ENCODE results near the gene TBC1D2B.
"Not testable (repeated sequence)": the region's sequence is repeated elsewhere in the genome, so short reads cannot be mapped to it uniquely, and the experiment has no call there.

The TBC1D2B gene

DNA sequence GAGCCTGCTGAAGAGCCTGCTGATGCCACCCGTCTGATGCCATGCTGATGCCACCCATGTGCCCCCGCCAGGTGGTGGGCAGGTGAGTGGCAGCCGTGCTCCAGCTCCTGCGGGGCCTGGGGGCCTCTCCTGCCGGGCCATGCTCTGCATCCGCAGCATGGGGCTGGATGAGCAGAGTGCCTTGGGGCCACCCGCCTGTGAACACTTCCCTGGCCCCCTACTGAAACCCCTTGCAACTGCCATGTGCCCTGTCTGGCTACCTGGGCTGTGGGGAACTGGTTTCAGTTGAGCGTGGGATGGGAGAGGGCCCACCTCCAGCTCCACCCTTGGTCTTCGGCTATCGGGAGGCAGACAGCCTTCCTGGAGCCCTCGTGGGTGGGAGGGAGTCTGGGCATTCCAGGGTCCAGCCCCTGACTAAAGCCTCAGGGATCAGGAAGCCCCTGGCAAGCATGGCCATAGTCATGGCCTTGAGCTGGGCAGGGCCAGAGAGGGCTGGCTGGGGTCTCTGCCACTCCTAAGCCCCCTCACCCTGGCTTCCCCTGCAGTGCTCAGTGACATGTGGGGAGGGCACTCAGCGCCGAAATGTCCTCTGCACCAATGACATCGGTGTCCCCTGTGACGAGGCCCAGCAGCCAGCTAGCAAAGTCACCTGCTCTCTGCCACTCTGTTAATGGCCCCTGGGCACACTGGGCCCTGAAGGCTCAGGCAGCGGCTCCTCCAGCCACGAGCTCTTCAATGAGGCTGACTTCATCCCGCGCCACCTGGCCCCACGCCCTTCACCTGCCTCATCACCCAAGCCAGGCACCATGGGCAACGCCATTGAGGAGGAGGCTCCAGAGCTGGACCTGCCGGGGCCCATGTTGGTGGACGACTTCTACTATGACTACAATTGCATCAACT, 92.2 kb downstream of the TBC1D2B start:
- DNase-seq: no peak

DNA sequence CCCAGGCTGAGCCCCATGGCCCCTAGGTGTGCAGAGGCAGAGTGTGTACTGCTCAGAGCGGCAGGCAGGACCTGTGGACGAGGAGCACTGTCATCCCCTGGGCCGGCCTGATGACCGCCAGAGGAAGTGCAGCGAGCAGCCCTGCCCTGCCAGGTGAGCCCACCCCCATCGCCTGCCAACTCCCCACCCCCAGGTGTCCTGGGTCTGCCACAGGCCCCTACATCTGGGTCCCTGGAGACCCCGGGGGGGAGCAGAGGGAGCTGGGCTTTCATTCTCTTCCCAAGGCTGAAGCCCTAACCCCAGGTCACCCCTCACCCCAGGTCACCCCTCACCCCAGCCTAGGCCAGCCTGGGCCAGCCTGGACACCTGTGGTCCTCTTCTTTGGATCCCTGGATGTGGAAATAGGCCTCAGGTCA, 93.1 kb downstream of the TBC1D2B start:
- DNase-seq: no peak

DNA sequence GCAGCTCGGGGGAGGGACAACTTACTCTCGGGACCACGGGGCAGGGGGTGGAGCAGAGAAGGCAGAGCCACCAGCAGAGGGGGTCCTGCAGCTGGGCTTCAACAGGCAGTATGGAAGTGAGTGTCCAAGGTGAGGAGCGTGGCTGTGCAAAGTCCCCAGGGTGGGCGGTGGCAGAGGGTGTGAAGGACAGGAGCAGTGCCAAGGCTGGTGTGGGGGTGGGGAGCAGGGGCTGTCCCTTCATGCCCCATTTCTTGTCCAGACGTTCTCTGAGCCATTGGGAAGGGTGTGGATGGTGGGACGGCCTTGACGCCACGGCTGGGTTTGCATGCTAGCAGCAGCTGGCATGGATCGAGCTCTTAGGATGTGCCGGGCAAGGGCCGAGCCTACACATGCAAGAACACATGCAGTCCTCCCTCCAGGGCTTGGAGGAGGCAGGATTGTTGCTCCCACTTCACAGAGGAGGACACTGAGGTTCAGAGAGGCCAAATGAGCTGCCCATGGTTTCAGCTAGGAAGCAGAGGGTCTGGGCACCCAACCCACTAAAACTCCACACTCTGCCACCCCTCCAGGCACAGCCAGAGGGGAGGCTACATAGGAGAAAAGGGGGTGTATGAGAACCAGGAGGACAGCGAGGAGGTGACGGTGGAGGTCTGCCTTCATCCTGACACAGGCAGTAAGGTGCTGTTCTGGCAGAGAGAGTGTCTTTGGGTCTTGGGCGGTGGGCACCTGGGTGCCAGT, 93.6 kb downstream of the TBC1D2B start:
- DNase-seq: peak; percentile 13

DNA sequence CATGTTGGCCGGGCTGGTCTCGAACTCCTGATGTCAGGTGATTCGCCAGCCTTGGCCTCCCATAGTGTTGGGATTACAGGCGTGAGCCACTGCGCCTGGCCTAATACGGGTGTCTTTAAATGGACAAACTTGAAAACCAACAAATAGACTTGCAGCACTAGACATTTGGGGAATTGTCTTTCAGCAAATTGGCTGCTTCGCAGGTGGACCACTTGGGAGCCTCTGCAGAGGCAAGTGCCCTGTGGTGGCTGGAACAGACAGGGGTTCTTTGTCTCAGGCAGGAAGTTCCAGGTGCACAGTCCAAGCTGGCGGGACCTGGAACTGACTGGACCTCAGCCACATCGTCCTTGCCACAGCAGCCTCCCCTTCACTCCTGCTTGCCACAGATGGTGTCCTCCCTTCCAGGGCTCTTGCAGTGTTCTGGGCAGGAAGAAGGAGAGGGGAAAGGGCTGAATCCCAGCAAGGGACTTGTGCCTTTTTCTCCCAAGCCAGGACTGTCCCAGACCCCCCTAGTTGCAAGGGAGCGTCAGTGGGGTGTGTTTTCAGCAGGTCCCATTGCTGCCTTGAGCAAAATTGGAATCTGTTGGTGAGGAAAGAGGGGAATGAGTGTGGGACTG, 94.3 kb downstream of the TBC1D2B start:
- DNase-seq: no peak

DNA sequence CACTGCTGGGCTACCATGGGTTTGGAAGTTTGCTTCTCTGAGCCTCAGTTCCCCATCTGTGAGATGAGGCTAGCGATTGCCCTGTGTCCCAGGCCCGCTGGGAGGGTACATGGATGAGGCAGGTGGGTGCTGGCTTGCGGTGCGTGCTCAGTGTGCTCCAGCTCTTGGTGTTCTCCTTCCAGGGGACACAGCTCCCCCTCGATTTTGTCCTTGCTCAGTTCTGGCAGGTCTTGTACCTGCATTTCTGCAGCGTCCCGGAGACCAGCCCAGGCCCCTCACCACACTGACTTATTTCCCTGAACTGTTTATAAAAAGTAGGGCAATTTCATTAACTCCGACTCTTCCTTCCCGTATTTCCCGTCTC, 95.4 kb downstream of the TBC1D2B start:
- no peak for DNase-seq

DNA sequence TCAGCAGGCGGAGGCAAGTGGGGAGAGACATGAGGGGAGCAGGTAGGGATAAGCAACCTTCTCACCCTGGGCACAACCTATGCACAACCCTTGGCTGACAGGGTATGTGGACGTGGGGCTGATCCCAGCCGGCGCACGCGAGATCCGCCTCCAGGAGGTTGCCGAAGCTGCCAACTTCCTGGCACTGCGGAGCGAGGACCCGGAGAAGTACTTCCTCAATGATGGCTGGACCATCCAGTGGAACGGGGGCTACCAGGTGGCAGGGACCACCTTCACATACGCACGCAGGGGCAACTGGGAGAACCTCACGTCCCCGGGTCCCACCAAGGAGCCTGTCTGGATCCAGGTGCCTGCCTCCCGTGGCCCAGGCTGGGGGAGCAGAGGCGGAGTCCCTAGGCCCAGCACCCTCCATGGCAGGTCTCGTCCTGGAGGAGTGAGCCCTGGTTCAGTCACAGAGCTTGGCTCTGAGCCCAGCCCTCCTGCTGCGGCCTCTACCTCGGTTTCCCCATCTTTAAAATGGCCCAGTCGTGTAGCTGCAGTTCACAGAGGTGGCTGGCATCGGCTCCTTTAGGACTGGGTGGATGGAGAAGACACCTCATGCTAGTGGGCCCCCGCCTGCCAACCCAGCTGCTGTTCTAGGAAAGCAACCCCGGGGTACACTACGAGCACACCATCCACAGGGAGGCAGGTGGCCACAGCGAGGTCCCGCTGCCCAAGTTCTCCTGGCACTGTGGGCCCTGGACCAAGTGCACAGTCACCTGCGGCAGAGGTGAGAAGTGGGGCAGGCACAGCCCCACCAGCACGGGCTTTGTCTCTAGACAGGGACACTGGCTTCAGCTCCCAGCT, 96.0 kb downstream of the TBC1D2B start:
- DNase-seq: no peak

DNA sequence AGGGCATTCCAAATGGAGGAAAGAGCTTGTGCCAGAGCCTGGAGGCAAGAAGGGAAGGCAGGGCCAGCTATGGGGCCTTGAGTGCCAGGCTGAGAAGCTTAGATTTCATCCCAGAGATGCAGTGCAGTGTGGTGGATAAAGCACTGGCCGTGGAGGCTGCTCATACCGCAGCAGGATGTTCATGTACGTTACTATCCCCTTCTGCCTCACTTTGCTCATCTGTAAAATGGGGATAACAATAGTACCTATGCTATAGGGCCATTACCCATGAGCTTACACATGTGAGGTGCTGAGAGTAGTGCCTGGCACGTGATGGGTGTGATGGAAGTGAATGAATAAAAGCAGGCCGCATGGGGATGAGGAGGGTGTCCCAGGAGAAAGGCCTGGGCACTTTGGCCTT, 96.8 kb downstream of the TBC1D2B start:
- not testable (repeated sequence) for DNase-seq

DNA sequence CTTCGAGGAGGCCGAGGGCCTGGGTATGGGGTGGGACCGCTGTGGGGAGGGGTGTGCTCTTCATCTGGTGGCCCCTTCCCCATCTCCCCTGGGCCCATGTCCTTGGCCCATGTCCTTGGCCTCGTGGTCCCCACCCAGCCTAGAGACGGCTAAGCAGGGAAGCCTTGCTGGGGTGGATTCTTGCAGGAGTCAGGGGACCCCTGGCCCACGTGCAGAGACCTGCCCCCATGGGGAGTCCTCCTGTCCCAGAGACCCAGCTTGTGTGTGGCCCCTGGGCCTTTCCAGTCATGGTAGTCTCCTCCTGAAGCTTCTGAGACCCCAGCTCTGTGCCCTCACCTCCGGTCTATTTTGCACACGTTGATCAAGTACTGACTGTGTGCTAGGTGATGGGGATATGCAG, 97.4 kb downstream of the TBC1D2B start:
- no peak for DNase-seq

DNA sequence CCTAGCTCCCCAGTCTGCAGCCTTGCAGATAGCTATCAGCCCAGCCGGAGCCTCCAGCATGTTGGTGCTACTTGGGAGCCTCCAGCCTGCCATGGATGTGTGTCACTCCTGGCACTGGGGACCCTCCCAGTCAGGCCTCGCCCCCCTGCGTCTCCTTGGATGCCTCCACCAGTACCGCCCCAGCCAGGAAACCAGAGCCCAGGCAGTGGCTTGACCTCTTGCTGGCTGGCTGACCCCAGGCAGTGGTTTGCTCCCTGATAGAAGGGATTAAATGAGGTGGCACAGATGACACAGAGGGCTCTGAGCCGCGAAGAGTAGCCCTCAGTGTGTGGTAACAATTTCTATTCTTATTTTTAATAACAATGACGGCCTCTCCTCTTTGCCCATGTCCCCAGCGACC, 98.4 kb downstream of the TBC1D2B start:
- DNase-seq: not testable (repeated sequence)

DNA sequence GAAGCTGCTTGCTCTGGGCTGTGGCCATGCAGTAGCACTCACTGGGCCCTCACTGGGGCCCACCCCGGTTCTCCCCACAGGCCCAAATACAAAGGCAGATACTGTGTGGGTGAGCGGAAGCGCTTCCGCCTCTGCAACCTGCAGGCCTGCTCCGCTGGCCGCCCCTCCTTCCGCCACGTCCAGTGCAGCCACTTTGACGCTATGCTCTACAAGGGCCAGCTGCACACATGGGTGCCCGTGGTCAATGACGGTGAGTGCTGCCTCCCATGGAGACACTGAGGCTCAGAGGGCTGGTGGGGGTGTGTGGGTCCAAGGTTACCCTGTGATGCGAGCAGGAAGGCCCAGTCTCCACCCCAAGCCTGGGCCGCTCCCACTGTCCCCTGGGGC, 98.8 kb downstream of the TBC1D2B start:
- DNase-seq: not testable (repeated sequence)

DNA sequence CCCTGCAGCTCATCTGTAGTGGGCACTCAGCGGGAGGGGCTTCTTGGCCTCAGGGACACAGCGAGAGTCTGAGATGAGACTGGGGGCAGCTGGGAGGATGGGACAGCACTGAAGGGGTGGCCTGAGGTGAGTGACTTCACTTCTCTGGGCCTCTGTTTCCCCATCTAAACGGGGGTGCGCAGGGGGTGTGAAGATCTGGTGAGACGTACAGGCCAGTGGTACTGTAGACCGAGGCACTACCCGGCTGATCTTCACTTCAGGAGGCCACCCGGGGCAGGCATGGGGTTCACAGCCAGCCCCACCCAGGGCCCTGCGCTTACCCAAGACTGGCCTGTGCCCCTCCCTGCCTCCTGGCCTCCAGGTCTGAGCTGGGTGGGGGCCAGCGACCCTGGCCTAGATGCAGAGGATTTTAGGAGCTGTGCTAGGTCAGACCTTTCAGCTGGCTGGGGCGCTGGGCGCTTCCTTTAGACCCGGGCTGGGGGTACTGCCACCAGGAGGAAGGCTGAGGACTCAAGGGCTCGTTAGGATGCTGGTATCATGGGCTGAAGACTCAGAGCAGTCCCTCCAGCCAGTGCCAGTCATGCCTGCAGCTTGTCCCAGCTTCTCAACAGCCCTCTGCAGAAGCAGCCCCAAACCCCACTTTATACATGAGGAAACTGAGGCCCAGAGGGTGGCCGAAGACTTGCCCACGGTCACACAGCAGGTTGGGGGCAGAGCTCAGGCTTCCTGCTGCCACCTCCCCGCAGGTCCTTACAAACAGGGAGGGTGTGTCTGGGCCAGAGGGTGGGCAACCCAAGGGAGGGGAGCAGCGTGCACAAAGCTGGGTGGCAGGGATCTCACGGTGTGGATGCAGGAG, 99.4 kb downstream of the TBC1D2B start:
- DNase-seq: not testable (repeated sequence)

DNA sequence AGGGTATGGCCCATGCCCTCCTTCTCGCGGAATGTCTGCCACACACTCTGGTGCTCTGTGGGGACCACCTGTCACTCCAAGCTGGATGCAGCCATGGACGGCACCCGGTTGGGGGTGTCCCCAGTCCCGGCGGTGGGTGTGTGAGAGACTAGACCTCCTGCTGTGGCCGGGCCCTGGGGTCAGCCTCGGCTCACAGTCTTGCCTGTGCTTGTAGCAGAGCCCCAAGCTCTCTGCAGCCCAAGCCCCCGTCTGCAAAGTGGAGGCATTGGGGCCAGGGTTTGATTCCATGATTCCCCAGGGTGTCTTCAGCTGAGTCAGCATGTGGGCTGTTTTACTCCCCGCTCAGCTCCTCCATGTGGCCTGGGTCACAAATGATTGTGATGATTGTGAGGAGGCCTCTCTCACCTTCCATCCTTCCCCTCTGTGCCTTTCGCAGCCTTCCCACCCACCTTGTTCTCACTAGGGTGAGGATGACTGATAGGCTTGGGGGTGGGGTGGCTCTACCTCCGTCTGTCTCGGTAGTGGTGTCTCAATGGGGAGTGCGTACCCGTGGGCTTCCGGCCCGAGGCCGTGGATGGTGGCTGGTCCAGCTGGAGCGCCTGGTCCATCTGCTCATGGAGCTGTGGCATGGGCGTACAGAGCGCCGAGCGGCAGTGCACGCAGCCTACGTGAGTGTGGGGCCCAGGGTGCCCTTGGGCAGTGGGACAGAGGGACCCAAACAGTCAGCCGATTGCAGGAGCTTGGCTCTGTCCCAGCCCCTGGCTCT, 100.6 kb downstream of the TBC1D2B start:
- not testable (repeated sequence) for DNase-seq

DNA sequence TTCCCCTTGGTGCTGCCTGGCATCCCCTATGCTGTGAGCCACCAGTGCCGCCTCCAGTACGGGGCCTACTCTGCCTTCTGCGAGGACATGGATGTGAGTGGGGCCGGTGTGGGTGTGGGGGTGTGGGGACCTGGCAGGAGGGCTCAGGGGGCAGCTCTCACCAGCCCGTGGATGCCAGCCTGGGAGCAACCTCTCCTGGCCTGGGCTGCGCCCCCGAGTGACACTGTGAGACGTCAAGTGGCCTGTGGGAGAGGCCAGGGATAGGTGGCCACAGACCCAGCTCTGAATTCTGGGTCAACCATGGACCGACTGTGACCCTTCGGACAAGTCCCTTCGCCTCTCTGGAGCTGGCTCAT, 101.4 kb downstream of the TBC1D2B start:
- DNase-seq: not testable (repeated sequence)

DNA sequence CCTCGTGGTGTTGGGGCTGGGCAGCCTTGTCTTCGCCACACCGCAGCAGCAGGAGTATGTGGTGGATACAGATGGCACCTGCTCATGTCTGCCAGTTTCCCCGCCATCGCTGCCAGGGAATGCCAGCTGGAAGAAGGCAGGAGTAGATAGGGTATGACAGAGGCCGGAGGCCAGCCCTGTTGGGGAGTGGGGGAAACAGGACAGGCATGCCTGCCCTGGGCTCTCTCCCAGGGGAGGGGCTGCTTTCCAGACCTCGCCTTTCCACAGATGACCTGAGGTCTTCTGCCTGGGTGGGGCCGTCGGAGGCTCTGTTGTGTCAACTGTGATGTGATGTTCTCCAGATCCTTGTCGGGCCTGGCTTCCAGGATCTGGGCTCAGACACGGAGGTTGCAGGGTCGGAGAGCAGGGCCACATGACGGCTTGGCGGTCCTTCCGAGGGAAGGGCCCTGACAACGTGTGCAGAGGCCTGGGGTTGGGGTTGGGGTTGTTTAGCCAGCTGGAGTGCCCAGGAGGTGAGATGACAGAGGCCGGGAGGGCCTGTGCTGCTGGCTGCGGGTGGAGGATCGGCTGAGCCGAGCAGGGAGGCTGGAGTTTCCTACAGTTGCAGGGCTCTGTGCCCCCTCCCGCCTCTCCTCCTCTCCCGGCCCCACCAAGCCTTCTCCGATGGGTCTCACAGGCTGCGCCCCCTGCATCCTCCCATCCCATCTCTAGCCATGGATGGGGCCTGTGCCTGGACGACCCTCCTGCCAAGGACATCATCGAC, 102.0 kb downstream of the TBC1D2B start:
- no peak for DNase-seq

DNA sequence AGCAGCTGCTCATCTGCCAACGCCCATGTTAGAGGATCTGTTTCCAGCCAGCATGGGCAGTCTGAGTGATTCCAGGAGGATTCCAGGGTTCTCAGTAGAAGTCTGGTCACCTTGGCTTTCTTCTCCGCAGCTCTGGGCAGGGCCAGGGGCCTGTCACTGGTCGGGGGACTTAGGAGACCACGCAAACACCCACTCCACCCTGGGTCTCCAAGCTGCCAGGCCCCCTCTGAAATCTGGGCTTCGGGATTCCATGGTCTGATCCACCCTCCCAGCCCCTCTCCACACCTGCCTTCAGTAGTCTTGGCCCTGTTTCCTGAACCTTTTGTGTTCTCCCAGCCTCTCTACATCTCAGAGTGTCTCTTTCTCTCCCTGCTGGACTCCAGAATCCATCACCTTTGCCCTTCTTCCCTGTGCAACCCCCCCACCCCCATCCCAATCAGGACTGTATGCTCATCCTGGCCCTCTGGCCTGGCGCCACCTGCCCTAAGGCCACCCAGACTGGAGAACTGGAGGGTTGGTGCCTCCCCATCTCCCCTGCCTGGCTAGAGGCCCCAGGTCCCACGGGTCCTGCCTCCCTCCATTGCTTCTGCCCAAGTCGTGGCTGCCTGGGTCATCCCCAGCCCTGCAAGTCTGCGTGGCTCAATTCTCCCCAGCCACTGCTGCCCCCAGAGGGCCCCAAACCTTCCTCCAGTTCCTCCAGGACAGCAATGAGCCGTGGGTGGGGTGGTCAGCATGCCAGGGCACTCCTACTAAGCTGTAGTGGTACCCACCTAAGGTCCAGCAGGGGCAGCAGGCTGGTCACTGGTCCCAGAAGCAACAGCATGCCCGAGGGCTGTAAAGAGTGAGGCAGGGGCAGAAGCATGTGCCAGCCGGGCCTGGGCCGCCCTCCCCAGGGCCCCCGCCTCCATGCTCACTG, 102.8 kb downstream of the TBC1D2B start:
- DNase-seq: no peak

DNA sequence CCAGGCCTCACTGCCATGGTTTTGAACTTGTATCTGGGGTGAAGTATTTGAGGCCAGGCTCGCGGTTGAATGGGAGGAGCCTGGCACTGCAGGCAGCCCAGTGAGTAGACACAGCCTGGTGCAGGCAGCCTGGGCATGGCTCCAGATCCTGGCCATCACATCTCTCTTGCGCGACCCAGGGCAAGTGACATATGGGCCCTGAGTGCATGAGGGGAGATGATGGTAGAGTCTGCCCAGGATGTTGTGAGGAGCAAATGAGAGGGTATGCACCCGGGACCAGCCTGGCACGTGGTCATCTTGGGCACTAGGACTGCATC, 103.5 kb downstream of the TBC1D2B start:
- no peak for DNase-seq

DNA sequence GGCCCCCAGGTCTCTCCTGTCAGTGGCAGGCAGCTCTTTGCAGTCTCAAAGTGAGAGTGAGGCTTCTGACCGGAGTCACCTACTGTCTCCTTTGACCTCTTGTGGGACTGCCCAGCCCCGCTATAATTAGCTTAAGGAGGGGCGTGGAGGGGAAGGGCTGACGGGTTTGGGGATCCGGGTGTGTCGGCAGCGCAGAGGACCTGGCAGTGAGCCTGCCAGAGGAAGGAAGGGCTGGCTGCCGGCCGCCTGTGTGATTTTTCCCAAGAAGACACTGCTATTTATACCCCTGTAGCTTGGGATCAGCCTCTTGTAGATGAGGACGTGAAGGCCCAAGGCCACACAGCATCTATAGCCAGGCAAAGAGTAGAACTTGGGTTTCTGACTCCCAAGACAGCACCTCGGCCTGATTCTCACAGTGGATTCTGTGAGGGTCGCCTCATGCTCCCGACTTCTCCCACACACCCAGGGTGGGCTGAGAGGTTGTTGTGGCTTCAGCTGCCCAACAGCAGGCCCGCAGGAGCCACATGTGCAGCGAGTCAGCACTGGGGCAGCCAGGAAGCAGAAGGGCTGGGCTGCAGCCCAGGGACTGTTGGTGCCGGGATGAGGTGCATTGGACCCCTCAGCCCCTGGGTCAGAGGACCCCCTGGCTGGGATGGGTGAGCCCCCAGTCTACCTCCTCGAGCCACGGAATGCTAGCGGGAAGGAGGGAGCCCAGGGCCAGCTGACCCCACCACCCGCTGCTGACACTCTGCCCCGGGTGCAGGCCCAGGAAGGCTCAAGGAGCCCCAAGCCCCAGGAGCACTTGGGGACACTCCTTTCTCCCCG, 104.0 kb downstream of the TBC1D2B start:
- DNase-seq: not testable (repeated sequence)

DNA sequence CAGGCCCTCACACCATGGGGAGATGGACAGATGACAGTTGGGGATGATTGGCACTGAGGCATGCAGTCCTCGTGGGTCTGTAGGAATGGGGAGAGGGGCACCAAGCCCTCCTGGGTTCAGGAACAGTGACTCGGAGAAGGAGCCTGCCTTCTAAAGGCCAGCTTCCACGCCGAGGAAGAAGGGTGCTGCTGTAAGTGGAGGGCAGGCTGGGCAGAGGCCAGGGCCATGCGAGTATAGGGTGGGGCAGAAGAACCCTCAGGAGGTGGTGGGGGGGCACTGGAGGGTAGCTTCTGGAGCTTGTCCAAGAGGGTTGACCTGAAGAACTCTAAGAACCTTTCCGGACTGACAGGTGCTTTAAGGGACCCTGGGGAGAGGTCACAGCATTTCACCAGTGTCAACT, 104.8 kb downstream of the TBC1D2B start:
- DNase-seq: not testable (repeated sequence)

All from activated T-cell treated with anti-CD3 and anti-CD28 coated beads, Interleukin-2, amount 50 U/mL, for 1 hour (primary cell).